CD14-positive monocyte (primary cell): ENCODE data around the gene C1QTNF8. TPM values are rescaled to one million over a fixed set of nuclear protein-coding genes. Genes with fewer than 3 reads are reported as not detected.
"Not testable (repeated sequence)": the region's sequence is repeated elsewhere in the genome, so short reads cannot be mapped to it uniquely, and the experiment has no call there.

Source experiments
- DNase-seq, 3 donors: peaks; one replicate each; pipeline ENCODE4 v3.0.0-alpha.2; 2011 to 2022
- H2AFZ ChIP-seq: 2 replicates; pipeline ENCODE4 v1.6.0; 2012; ENCODE audit warnings: mild to moderate bottlenecking, low read depth, low read length, inconsistent platforms; ENCODE audit not compliant: insufficient read depth, poor library complexity, severe bottlenecking
- H3K27ac ChIP-seq, 2 donors: 1 replicate in 1 of 2; 2 replicates in 1 of 2; pipeline ENCODE4 v1.5.1; 2012 to 2013; ENCODE audit warnings: low read length in 2 of 2, control low read depth in 1 of 2, inconsistent platforms in 1 of 2, low read depth in 1 of 2, mild to moderate bottlenecking in 1 of 2
- H3K27me3 ChIP-seq, 2 donors: one replicate each; pipeline versions ENCODE4 v1.6.0 to v1.6.1; 2011 to 2013; ENCODE audit warnings: low read length in 2 of 2; ENCODE audit not compliant: control insufficient read depth in 2 of 2, insufficient read depth in 2 of 2
- H3K36me3 ChIP-seq, 2 donors: replicated peaks in 1 of 2; 1 replicate in 1 of 2; 2 replicates in 1 of 2; pipeline versions ENCODE4 v1.5.1 to v1.6.1; 2012 to 2013; ENCODE audit warnings: low read length in 2 of 2, control low read depth in 1 of 2, inconsistent platforms in 1 of 2, mild to moderate bottlenecking in 1 of 2; ENCODE audit not compliant: insufficient read depth in 2 of 2, control insufficient read depth in 1 of 2
- H3K4me1 ChIP-seq, 2 donors: 1 replicate in 1 of 2; 2 replicates in 1 of 2; pipeline versions ENCODE4 v1.5.1 to v1.6.1; 2012 to 2013; ENCODE audit warnings: low read length in 2 of 2, control low read depth in 1 of 2, inconsistent platforms in 1 of 2, mild to moderate bottlenecking in 1 of 2, moderate library complexity in 1 of 2; ENCODE audit not compliant: insufficient read depth in 2 of 2, control insufficient read depth in 1 of 2
- H3K4me2 ChIP-seq: replicated peaks from 2 replicates; pipeline ENCODE3; 2012; ENCODE audit warnings: low read length, moderate library complexity, mild to moderate bottlenecking; ENCODE audit not compliant: poor library complexity, severe bottlenecking; ENCODE audit errors: extremely low read depth
- H3K4me3 ChIP-seq, 3 experiments: fragments of 200-600 bp in 1 of 3; sonication (generic) in 1 of 3; replicated peaks in 1 of 3; 1 replicate in 2 of 3; 2 replicates in 1 of 3; pipeline ENCODE4 v1.5.1; 2011 to 2013; ENCODE audit warnings: low read length in 3 of 3, mild to moderate bottlenecking in 3 of 3, control low read depth in 2 of 3, low read depth in 2 of 3, inconsistent platforms in 1 of 3, moderate library complexity in 1 of 3
- H3K79me2 ChIP-seq: 2 replicates; pipeline ENCODE4 v1.6.0; 2012; ENCODE audit warnings: mild to moderate bottlenecking, control low read depth, inconsistent platforms, low read length, moderate library complexity; ENCODE audit not compliant: insufficient read depth
- H3K9ac ChIP-seq: 2 replicates; pipeline ENCODE4 v1.6.0; 2017; ENCODE audit warnings: low read length, mild to moderate bottlenecking; ENCODE audit not compliant: insufficient read depth, poor library complexity, severe bottlenecking
- H3K9me3 ChIP-seq, 2 donors: replicated peaks in 1 of 2; 1 replicate in 1 of 2; 2 replicates in 1 of 2; pipeline versions ENCODE4 v1.5.1 to v1.6.1; 2012 to 2013; ENCODE audit warnings: low read length in 2 of 2, control low read depth in 1 of 2; ENCODE audit not compliant: control insufficient read depth in 1 of 2, insufficient read depth in 1 of 2
- H4K20me1 ChIP-seq: 2 replicates; pipeline ENCODE4 v1.6.0; 2012; ENCODE audit warnings: mild to moderate bottlenecking, low read length, control low read depth, moderate library complexity; ENCODE audit not compliant: insufficient read depth
- H3K27ac Mint-ChIP-seq, 7 donors: one replicate each; pipeline ENCODE4 v1.8.0; 2020; ENCODE audit warnings: mild to moderate bottlenecking in 7 of 7, mixed read lengths in 7 of 7, moderate library complexity in 6 of 7, inconsistent platforms in 2 of 7
- H3K27me3 Mint-ChIP-seq, 3 donors: one replicate each; pipeline ENCODE4 v1.8.0; 2021 to 2022; ENCODE audit warnings: low read depth in 3 of 3, mild to moderate bottlenecking in 3 of 3, mixed read lengths in 3 of 3, moderate library complexity in 3 of 3, inconsistent platforms in 1 of 3
- H3K36me3 Mint-ChIP-seq, 2 donors: one replicate each; pipeline ENCODE4 v1.8.0; 2020; ENCODE audit warnings: mixed read lengths in 2 of 2, inconsistent platforms in 1 of 2, mild to moderate bottlenecking in 1 of 2
- H3K4me1 Mint-ChIP-seq: one replicate; pipeline ENCODE4 v1.8.0; 2020; ENCODE audit warnings: mild to moderate bottlenecking, mixed read lengths
- H3K4me3 Mint-ChIP-seq, 2 donors: one replicate each; pipeline ENCODE4 v1.8.0; 2020; ENCODE audit warnings: mild to moderate bottlenecking in 2 of 2, mixed read lengths in 2 of 2, moderate library complexity in 1 of 2
- H3K9me3 Mint-ChIP-seq, 7 donors: one replicate each; pipeline ENCODE4 v1.8.0; 2020 to 2022; ENCODE audit warnings: mixed read lengths in 7 of 7, mild to moderate bottlenecking in 6 of 7, moderate library complexity in 6 of 7, inconsistent platforms in 2 of 7
- WGBS: methylation state at CpG from one replicate; pipeline ENCODE4 v1.1.5; 2013; ENCODE audit warnings: missing lambda C conversion rate; ENCODE audit not compliant: insufficient coverage; 5-methylcytosine and 5-hydroxymethylcytosine counted together
- intact Hi-C, 2 donors: fragments of 100-400 bp; cut with micrococcal nuclease; formaldehyde crosslinking; loops; one replicate each; pipeline versions ENCODE4 v1.15.0 to v1.15.1; 2023
- polyA plus RNA-seq, 3 donors: library from polyadenylated mRNA; depleted of rRNA in 1 of 3; unstranded in 2 of 3; stranded (reverse) in 1 of 3; fragments of 300-500 nt in 2 of 3; fragments of >200 nt in 1 of 3; fragmentation: Illumina TruSeq in 2 of 3; gene quantifications; 1 replicate in 2 of 3; 2 replicates in 1 of 3; pipeline ENCODE4 v1.2.3, GENCODE V29; 2012 to 2021
- TF ChIP-seq, protein P1 (sequence below): fragments of 200-600 bp; IDR thresholded peaks from one replicate; pipeline ENCODE4 v1.8.0; 2022; ENCODE audit warnings: antibody characterized with exemption, mild to moderate bottlenecking

C1QTNF8 gene
- polyA plus RNA-seq, 3 donors, result not detected

DNA sequence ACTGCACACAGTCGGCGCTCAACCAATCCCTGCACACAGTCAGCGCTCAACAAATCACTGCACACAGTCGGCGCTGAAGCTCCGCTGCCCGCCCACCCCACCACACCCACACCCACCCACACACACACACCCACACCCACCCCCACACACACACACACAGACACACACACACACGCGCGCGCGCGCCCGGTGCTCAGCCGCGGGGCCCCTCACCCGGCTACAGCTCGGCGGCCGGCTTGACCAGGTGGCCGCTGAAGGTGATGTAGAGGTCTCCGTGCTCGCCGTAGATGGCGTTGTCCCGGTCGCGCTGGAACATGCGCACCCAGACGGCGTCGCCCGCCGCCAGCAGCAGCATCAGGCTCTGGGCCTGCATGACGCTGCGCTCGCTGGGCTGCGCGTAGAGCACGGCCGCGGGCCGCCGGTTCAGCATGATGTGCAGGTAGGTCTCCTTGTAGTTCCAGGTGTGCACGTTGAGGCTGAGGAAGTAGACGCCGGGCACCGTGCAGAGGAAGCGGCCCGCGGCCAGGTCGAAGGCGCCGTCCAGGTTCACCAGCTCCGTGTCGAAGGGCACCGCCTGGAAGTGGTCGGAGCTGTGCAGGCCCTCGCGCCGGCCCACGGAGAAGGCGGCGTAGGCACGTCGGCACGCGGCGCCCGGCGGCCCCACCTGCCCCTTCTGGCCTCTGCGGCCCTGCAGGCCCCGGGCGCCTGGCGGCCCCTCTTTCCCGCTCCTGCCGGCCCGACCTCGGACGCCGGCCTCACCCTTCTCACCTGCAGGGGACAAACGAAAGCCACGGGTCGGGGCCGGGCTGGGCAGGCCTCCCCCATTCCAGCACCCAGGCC lies 2.5 kb downstream of the C1QTNF8 start:
- no peak overlapping the region for H3K27ac Mint-ChIP-seq
- Histone ChIP-seq H3K79me2 (no peaks in the 10 kb centered on the region), H3K9ac (no peak overlapping the region), H3K27me3 (peaks cover 0 to 9% of the 10 kb centered on the region in 2 donors), H3K4me3 (no peak overlapping the region), H4K20me1 (no peaks in the 10 kb centered on the region), H3K9me3 (peaks cover 7 to 9% of the 10 kb centered on the region in 2 donors), H3K36me3 (no peaks in the 10 kb centered on the region), H3K4me1 (no peaks in the 10 kb centered on the region), H2AFZ (no peak overlapping the region), H3K4me2 (no peak overlapping the region), H3K27ac (no peak overlapping the region)
- intact Hi-C loops, result no loop called here
- TF ChIP-seq, protein P1, sequence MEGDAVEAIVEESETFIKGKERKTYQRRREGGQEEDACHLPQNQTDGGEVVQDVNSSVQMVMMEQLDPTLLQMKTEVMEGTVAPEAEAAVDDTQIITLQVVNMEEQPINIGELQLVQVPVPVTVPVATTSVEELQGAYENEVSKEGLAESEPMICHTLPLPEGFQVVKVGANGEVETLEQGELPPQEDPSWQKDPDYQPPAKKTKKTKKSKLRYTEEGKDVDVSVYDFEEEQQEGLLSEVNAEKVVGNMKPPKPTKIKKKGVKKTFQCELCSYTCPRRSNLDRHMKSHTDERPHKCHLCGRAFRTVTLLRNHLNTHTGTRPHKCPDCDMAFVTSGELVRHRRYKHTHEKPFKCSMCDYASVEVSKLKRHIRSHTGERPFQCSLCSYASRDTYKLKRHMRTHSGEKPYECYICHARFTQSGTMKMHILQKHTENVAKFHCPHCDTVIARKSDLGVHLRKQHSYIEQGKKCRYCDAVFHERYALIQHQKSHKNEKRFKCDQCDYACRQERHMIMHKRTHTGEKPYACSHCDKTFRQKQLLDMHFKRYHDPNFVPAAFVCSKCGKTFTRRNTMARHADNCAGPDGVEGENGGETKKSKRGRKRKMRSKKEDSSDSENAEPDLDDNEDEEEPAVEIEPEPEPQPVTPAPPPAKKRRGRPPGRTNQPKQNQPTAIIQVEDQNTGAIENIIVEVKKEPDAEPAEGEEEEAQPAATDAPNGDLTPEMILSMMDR, result no peak
- peaks cover 2 to 30% (median 11%) of the 10 kb centered on the region in 3 donors for H3K27me3 Mint-ChIP-seq
- H3K4me3 Mint-ChIP-seq, result no peak overlapping the region
- no peaks in the 10 kb centered on the region for H3K36me3 Mint-ChIP-seq
- H3K9me3 Mint-ChIP-seq, result peaks cover 8 to 26% (median 10%) of the 10 kb centered on the region in 7 donors
- WGBS, result 38% methylated on average over 77 of the region's 85 CpGs
- no peaks in the 10 kb centered on the region for H3K4me1 Mint-ChIP-seq
- no peak for DNase-seq

DNA sequence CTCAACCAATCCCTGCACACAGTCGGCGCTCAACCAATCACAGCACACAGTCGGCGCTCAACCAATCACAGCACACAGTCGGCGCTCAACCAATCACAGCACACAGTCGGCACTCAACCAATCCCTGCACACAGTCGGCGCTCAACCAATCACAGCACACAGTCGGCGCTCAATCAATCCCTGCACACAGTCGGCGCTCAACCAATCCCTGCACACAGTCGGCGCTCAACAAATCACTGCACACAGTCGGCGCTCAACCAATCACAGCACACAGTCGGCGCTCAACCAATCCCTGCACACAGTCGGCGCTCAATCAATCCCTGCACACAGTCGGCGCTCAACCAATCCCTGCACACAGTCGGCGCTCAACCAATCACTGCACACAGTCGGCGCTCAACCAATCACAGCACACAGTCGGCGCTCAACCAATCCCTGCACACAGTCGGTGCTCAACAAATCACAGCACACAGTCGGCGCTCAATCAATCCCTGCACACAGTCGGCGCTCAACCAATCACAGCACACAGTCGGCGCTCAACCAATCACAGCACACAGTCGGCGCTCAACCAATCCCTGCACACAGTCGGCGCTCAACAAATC lies 3.3 kb downstream of the C1QTNF8 start:
- H3K4me1 Mint-ChIP-seq, H2AFZ ChIP-seq, intact Hi-C loops, H3K27me3 ChIP-seq, DNase-seq, H4K20me1 ChIP-seq, H3K4me3 ChIP-seq, H3K4me1 ChIP-seq, H3K27ac ChIP-seq, H3K36me3 Mint-ChIP-seq, H3K4me2 ChIP-seq, H3K9ac ChIP-seq, H3K27ac Mint-ChIP-seq, H3K79me2 ChIP-seq, H3K36me3 ChIP-seq, H3K4me3 Mint-ChIP-seq: not testable (repeated sequence)
- Mint-ChIP-seq H3K27me3 (peaks cover 2 to 31% (median 11%) of the 10 kb centered on the region in 3 donors), H3K9me3 (peaks cover 8 to 33% (median 10%) of the 10 kb centered on the region in 7 donors)
- peaks cover 7 to 16% of the 10 kb centered on the region in 2 donors for H3K9me3 ChIP-seq
- WGBS, result 96% methylated on average over 16 of the region's 40 CpGs
